Measurements from ENCODE around the gene HSPA12B. TPM values are rescaled to one million over a fixed set of nuclear protein-coding genes. Genes with fewer than 3 reads are reported as not detected.

HSPA12B gene
- total RNA-seq, 1 experiment from 2014 or later, result not detected

GRCh38 chr20:3781153-3781910 lies 48.8 kb downstream of the HSPA12B start, which contains the start of gene SPEF1:
Gene SPEF1 (minus strand): TSS chr20:3781448. CDS start chr20:3781287, 161 bp downstream.
- BruUV-seq (replicated peaks), result no TSS peak
- peaks cover 3% of the 10 kb centered on the region for H3K27me3 Mint-ChIP-seq (ENCODE audit: insufficient read depth, unreplicated experiment)
- H3K4me1 Mint-ChIP-seq (ENCODE audit: low read depth, unreplicated experiment), result no peaks in the 10 kb centered on the region
- H3K4me1 ChIP-seq, result peaks cover 25% of the 10 kb centered on the region
- ChIA-PET POLR2A (interaction anchor here (0.5 to 1.1 kb wide), 4 partner anchors 12 to 39 kb away, joined by 3 to 10 read pairs (median 4); partner anchors contain the start of genes ADISSP and AP5S1), CTCF (interaction anchor here (0.6 to 2.6 kb wide), 14 partner anchors 14 to 311 kb away, joined by 3 to 38 read pairs (median 4); partner anchors contain the start of genes ADISSP and AP5S1)
- peak within 1 kb of the TSS; percentile 42 for H3K4me3 ChIP-seq (ENCODE audit: low read depth, low read length)
- no peaks in the 10 kb centered on the region for H3K36me3 ChIP-seq (ENCODE audit: control insufficient read depth, insufficient read depth, low read length)
- peaks cover 14% of the 10 kb centered on the region for H3K36me3 Mint-ChIP-seq (ENCODE audit: insufficient read depth, unreplicated experiment)
- no peaks in the 10 kb centered on the region for H3K27me3 ChIP-seq (replicated peaks; ENCODE audit: control insufficient read depth, insufficient read depth, low read length)
- intact Hi-C loops (cut with micrococcal nuclease; ENCODE audit: unreplicated experiment), result loop anchor here (1.0 to 2.0 kb wide), 2 partner anchors 13 to 65 kb away; no protein-coding TSS in a partner anchor
- peak within 1 kb of the TSS; percentile 69 for H3K4me3 Mint-ChIP-seq (ENCODE audit: unreplicated experiment)
- peak; percentile 93 to 95 for DNase-seq
- TF ChIP-seq CTCF (IDR thresholded peaks at IDR 0.05; ENCODE audit: insufficient read depth in 1 of 2, low read depth in 1 of 2, low read length in 1 of 2, severe bottlenecking in 1 of 2, unreplicated experiment in 1 of 2), result peak; percentile 55 to 60
- no peaks in the 10 kb centered on the region for H3K9me3 Mint-ChIP-seq (ENCODE audit: unreplicated experiment)
- no peaks in the 10 kb centered on the region for H3K9me3 ChIP-seq
- peak within 1 kb of the TSS; percentile 69 for H3K27ac Mint-ChIP-seq (ENCODE audit: unreplicated experiment)

DNA sequence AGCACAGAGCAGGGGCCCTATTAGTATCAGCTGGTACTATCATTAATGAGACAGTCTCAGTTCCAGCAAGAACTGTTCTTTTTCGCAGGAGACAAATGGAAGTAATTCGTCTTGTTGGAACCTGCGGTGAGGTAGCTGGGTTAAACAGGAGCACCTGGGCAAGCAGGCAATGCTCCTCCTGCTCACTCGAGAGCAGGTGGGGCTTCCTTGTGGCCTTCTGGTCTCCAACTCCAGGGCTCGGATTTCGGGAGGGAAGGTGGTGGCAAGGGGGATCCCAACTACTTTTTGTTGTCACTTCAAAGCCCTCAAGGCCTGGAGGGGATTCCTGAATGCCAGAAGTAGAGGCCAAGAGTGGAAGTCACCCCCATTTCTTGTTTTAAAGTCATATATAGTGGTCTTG lies 50.1 kb downstream of the HSPA12B start:
- H3K4me1 Mint-ChIP-seq (ENCODE audit: low read depth, unreplicated experiment), result no peaks in the 10 kb centered on the region
- intact Hi-C loops (cut with micrococcal nuclease; ENCODE audit: unreplicated experiment), result no loop called here
- peaks cover 29% of the 10 kb centered on the region for H3K4me1 ChIP-seq
- ChIA-PET CTCF (interaction anchor here (2.6 kb wide), 1 partner anchor 66 kb away, joined by 7 read pairs; no protein-coding TSS in a partner anchor), POLR2A (no interaction called here)
- H3K9me3 ChIP-seq, result no peaks in the 10 kb centered on the region
- H3K9me3 Mint-ChIP-seq (ENCODE audit: unreplicated experiment), result no peaks in the 10 kb centered on the region
- no peak overlapping the region for H3K4me3 ChIP-seq (ENCODE audit: low read depth, low read length)
- no TSS peak for BruUV-seq (replicated peaks)
- DNase-seq, result no peak
- peaks cover 14% of the 10 kb centered on the region for H3K36me3 Mint-ChIP-seq (ENCODE audit: insufficient read depth, unreplicated experiment)
- H3K36me3 ChIP-seq (ENCODE audit: control insufficient read depth, insufficient read depth, low read length), result no peaks in the 10 kb centered on the region
- peaks cover 3% of the 10 kb centered on the region for H3K27me3 Mint-ChIP-seq (ENCODE audit: insufficient read depth, unreplicated experiment)
- H3K27me3 ChIP-seq (replicated peaks; ENCODE audit: control insufficient read depth, insufficient read depth, low read length), result no peaks in the 10 kb centered on the region
- no peak overlapping the region for H3K4me3 Mint-ChIP-seq (ENCODE audit: unreplicated experiment)
- no peak for TF ChIP-seq CTCF (IDR thresholded peaks at IDR 0.05; ENCODE audit: insufficient read depth in 1 of 2, low read depth in 1 of 2, low read length in 1 of 2, severe bottlenecking in 1 of 2, unreplicated experiment in 1 of 2)
- H3K27ac Mint-ChIP-seq (ENCODE audit: unreplicated experiment), result no peak overlapping the region

DNA sequence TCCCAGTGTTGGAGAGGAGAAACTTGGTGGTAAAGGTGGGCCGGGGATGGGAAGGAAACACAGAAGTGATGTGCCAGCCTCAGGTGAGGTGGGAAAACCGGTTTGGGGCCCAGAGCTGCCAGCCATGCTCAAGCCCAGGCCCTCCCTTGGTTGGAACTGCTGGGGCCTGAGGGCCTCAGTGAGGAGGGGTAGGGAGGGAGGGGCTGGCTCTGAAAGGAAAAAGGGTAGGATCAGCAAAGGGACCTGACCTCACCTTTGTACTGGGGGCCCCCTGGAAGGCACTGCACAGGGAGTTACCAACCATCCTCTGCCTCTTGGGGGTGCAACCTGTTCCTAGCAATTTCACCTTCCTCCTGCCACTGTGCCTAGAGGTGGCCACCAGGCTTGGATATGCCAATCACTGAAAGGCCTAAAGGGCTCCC lies 50.6 kb downstream of the HSPA12B start:
- Histone ChIP-seq H3K4me1 (peaks cover 29% of the 10 kb centered on the region), H3K4me3 (ENCODE audit: low read depth, low read length) (no peak overlapping the region), H3K9me3 (no peaks in the 10 kb centered on the region), H3K36me3 (ENCODE audit: control insufficient read depth, insufficient read depth, low read length) (no peaks in the 10 kb centered on the region), H3K27me3 (replicated peaks; ENCODE audit: control insufficient read depth, insufficient read depth, low read length) (no peaks in the 10 kb centered on the region)
- no peak overlapping the region for H3K27ac Mint-ChIP-seq (ENCODE audit: unreplicated experiment)
- BruUV-seq (replicated peaks), result no TSS peak
- ChIA-PET POLR2A (interaction anchor here (0.5 kb wide), 1 partner anchor 944 kb away, joined by 4 read pairs; no protein-coding TSS in a partner anchor), CTCF (interaction anchor here (2.6 kb wide), 1 partner anchor 66 kb away, joined by 7 read pairs; no protein-coding TSS in a partner anchor)
- no peaks in the 10 kb centered on the region for H3K4me1 Mint-ChIP-seq (ENCODE audit: low read depth, unreplicated experiment)
- H3K27me3 Mint-ChIP-seq (ENCODE audit: insufficient read depth, unreplicated experiment), result peaks cover 3% of the 10 kb centered on the region
- H3K4me3 Mint-ChIP-seq (ENCODE audit: unreplicated experiment), result peak overlapping the region; percentile 31
- H3K9me3 Mint-ChIP-seq (ENCODE audit: unreplicated experiment), result no peaks in the 10 kb centered on the region
- peaks cover 14% of the 10 kb centered on the region for H3K36me3 Mint-ChIP-seq (ENCODE audit: insufficient read depth, unreplicated experiment)
- TF ChIP-seq CTCF (IDR thresholded peaks at IDR 0.05; ENCODE audit: insufficient read depth in 1 of 2, low read depth in 1 of 2, low read length in 1 of 2, severe bottlenecking in 1 of 2, unreplicated experiment in 1 of 2), result no peak
- intact Hi-C loops (cut with micrococcal nuclease; ENCODE audit: unreplicated experiment), result no loop called here
- DNase-seq, result peak in 1 of 2 experiments; percentile 32

All from Caco-2 (cell line).